NCI-H1436 (cell line): ENCODE data around the gene KCNMB2.

ENCODE experiments used
- DNase-seq: peaks from one replicate; lab custom pipeline; 2025; lab: John Stamatoyannopoulos, UW

The KCNMB2 gene

GRCh38 chr3:178752843-178753242 is 216.6 kb downstream of the KCNMB2 start:
- DNase-seq = no peak

GRCh38 chr3:178754852-178755510 is 218.7 kb downstream of the KCNMB2 start:
- DNase-seq = no peak

GRCh38 chr3:178761024-178761423 is 224.8 kb downstream of the KCNMB2 start:
- no peak for DNase-seq

GRCh38 chr3:178761461-178761860 is 225.2 kb downstream of the KCNMB2 start:
- DNase-seq = no peak

- DNase-seq = no peak
These were observed 226.1 kb downstream of the KCNMB2 start for GRCh38 chr3:178762385-178762784.

- DNase-seq = no peak
These were observed 229.2 kb downstream of the KCNMB2 start for GRCh38 chr3:178765472-178765871.

GRCh38 chr3:178767581-178767980 is 231.3 kb downstream of the KCNMB2 start:
- DNase-seq = no peak

- DNase-seq = no peak
These were observed 232.0 kb downstream of the KCNMB2 start for GRCh38 chr3:178768072-178768864.

GRCh38 chr3:178771511-178771910 is 235.3 kb downstream of the KCNMB2 start:
- DNase-seq = no peak

GRCh38 chr3:178772746-178773145 is 236.5 kb downstream of the KCNMB2 start:
- DNase-seq = no peak

- no peak for DNase-seq
These were observed 237.1 kb downstream of the KCNMB2 start for GRCh38 chr3:178773358-178773757.

GRCh38 chr3:178777718-178778411 is 241.6 kb downstream of the KCNMB2 start:
- DNase-seq = no peak

GRCh38 chr3:178778589-178778988 is 242.4 kb downstream of the KCNMB2 start:
- peak; percentile 44 for DNase-seq

- no peak for DNase-seq
These were observed 249.7 kb downstream of the KCNMB2 start for GRCh38 chr3:178785961-178786360.

- no peak for DNase-seq
These were observed 251.7 kb downstream of the KCNMB2 start for GRCh38 chr3:178787960-178788359.

GRCh38 chr3:178794711-178795110 is 258.5 kb downstream of the KCNMB2 start:
- DNase-seq = no peak

- DNase-seq = no peak
These were observed 259.1 kb downstream of the KCNMB2 start for GRCh38 chr3:178795349-178795748.

GRCh38 chr3:178802259-178802658 is 266.0 kb downstream of the KCNMB2 start:
- no peak for DNase-seq

- no peak for DNase-seq
These were observed 266.9 kb downstream of the KCNMB2 start for GRCh38 chr3:178802993-178803693.

- DNase-seq = no peak
These were observed 268.4 kb downstream of the KCNMB2 start for GRCh38 chr3:178804606-178805005.

- DNase-seq = no peak
These were observed 269.5 kb downstream of the KCNMB2 start for GRCh38 chr3:178805741-178806140.

- DNase-seq = no peak
These were observed 270.4 kb downstream of the KCNMB2 start for GRCh38 chr3:178806651-178807050.
